K562 (cell line): ENCODE measurements around the gene SUCO. TPM values are rescaled to one million over a fixed set of nuclear protein-coding genes. Genes with fewer than 3 reads are reported as not detected.

ENCODE experiments used
- ATAC-seq: fragments of 200-7000 bp; cut with Tn5 transposase; 3 replicates; pipeline ENCODE4 v1.9.1; 2020; ENCODE audit warnings: moderate library complexity
- BruUV-seq: library from RNA; stranded (reverse); fragments of 400-500 nt; replicated peaks from 2 replicates; lab custom pipeline; 2021; lab: Mats Ljungman, UMichigan
- CTCF ChIA-PET: fragments of 300-600 bp; formaldehyde crosslinking; extraction: SDS; loops from one replicate; lab custom pipeline; 2021; ENCODE audit warnings: low intra/inter-chr PET ratio; lab: Yijun Ruan, JAX
- POLR2A ChIA-PET: fragments of 300-600, 350-650 bp; sonication (Branson Sonifier 250); formaldehyde crosslinking; extraction: SDS; loops from one replicate; lab custom pipeline; 2021; ENCODE audit warnings: antibody characterized with exemption, inconsistent platforms; lab: Yijun Ruan, JAX
- DNase-seq, 4 experiments: peaks; one replicate each; pipeline versions ENCODE4 v3.0.0 to v3.0.0-alpha.2; 2011 to 2018; ENCODE audit warnings: low spot score in 3 of 4, mixed read lengths in 3 of 4; ENCODE audit errors: extremely low read depth in 1 of 4
- FAIRE-seq: peaks from 2 replicates; lab custom pipeline; 2011; peaks lifted over from hg19 to GRCh38; lab: Jason Lieb, UNC
- H2AFZ ChIP-seq: 2 replicates; pipeline ENCODE4 v1.6.0; 2011; ENCODE audit warnings: low read depth, low read length, control low read depth, inconsistent platforms
- H3K27ac ChIP-seq: fragments of 200-600 bp; 3 replicates; pipeline ENCODE4 v1.8.0; 2011; ENCODE audit warnings: low read depth, mild to moderate bottlenecking, control low read depth, inconsistent platforms, low read length, moderate library complexity, mixed read lengths; ENCODE audit errors: extremely low read depth
- H3K27me3 ChIP-seq, 2 experiments: fragments of 300-600 bp in 1 of 2; 2 replicates in 1 of 2; 3 replicates in 1 of 2; pipeline versions ENCODE4 v1.6.0 to v1.8.0; 2011; ENCODE audit warnings: inconsistent platforms in 2 of 2, low read length in 2 of 2, mild to moderate bottlenecking in 1 of 2, mixed read lengths in 1 of 2, moderate library complexity in 1 of 2; ENCODE audit not compliant: control insufficient read depth in 2 of 2, insufficient read depth in 2 of 2
- H3K36me3 ChIP-seq: fragments of 300-600 bp; 3 replicates; pipeline ENCODE4 v1.8.0; 2011; ENCODE audit warnings: mild to moderate bottlenecking, low read length, inconsistent platforms; ENCODE audit not compliant: control insufficient read depth, insufficient read depth
- H3K4me1 ChIP-seq, 2 experiments: fragments of 200-600 bp in 1 of 2; replicated peaks in 1 of 2; 2 replicates in 1 of 2; 3 replicates in 1 of 2; pipeline versions ENCODE4 v1.5.1 to v1.8.0; 2011; ENCODE audit warnings: inconsistent platforms in 2 of 2, low read length in 2 of 2, mild to moderate bottlenecking in 1 of 2, mixed read lengths in 1 of 2, moderate library complexity in 1 of 2; ENCODE audit not compliant: control insufficient read depth in 2 of 2, insufficient read depth in 2 of 2
- H3K4me2 ChIP-seq: 2 replicates; pipeline ENCODE4 v1.6.1; 2011; ENCODE audit warnings: low read length, control low read depth, inconsistent platforms, mixed read lengths; ENCODE audit not compliant: insufficient read depth
- H3K4me3 ChIP-seq: fragments of 200-600 bp; sonication (generic), shearing (Covaris generic); 2 replicates; pipeline ENCODE4 v1.5.1; 2016; ENCODE audit warnings: control low read depth, inconsistent platforms
- H3K79me2 ChIP-seq: fragments of 200-600 bp; 3 replicates; pipeline ENCODE4 v1.8.0; 2011; ENCODE audit warnings: low read length, inconsistent platforms; ENCODE audit not compliant: control insufficient read depth, insufficient read depth
- H3K9ac ChIP-seq, 2 experiments: 2 replicates each; pipeline versions ENCODE4 v1.6.0 to v1.6.1; 2011; ENCODE audit warnings: low read depth in 2 of 2, low read length in 2 of 2, control low read depth in 1 of 2, inconsistent platforms in 1 of 2, mild to moderate bottlenecking in 1 of 2, mixed read lengths in 1 of 2; ENCODE audit not compliant: insufficient read depth in 1 of 2
- H3K9me1 ChIP-seq: one replicate; pipeline ENCODE4 v1.6.0; 2011; ENCODE audit warnings: inconsistent platforms, mild to moderate bottlenecking, low read length, moderate library complexity; ENCODE audit not compliant: control insufficient read depth, insufficient read depth
- H3K9me3 ChIP-seq: replicated peaks from 2 replicates; pipeline ENCODE4 v1.5.1; 2011; ENCODE audit warnings: low read depth, low read length, inconsistent platforms; ENCODE audit not compliant: control insufficient read depth, insufficient read depth
- H4K20me1 ChIP-seq: replicated peaks from 2 replicates; pipeline ENCODE4 v1.6.1; 2011; ENCODE audit warnings: low read length, inconsistent platforms, mixed read lengths; ENCODE audit not compliant: control insufficient read depth, insufficient read depth
- ETS2 ChIP-seq: IDR thresholded peaks from 2 replicates; pipeline ENCODE4 v1.6.1; 2016; ENCODE audit warnings: borderline replicate concordance, missing genetic modification characterization, mild to moderate bottlenecking, moderate library complexity, missing compliant biosample characterization; ENCODE audit not compliant: poor library complexity, severe bottlenecking
- HDAC2 ChIP-seq: fragments of 450-650 bp; IDR thresholded peaks from 2 replicates; pipeline ENCODE4 v1.6.1; 2016; ENCODE audit warnings: mild to moderate bottlenecking
- RBM25 ChIP-seq: fragments of 200-400 bp; formaldehyde crosslinking; IDR thresholded peaks from 2 replicates; pipeline ENCODE4 v1.6.1; 2018; ENCODE audit warnings: low read length, low read depth, moderate library complexity; ENCODE audit not compliant: severe bottlenecking
- ZBTB40 ChIP-seq, 2 experiments: fragments of 450-650 bp in 1 of 2; sonication (generic) in 1 of 2; formaldehyde crosslinking in 1 of 2; IDR thresholded peaks; 2 replicates each; pipeline versions ENCODE4 v1.7.1 to v1.9.0; 2016 to 2022; ENCODE audit warnings: inconsistent platforms in 1 of 2, mild to moderate bottlenecking in 1 of 2, missing genetic modification reagents in 1 of 2
- in situ Hi-C: fragments of 300-500 bp; cut with MboI; formaldehyde crosslinking; loops from 4 replicates; pipeline ENCODE4 v1.15.0; 2018; ENCODE audit warnings: inconsistent platforms, mixed read lengths
- intact Hi-C: fragments of 100-400 bp; cut with micrococcal nuclease; formaldehyde crosslinking; loops from 2 replicates; pipeline ENCODE4 v1.14.2; 2022
- polyA plus RNA-seq, 8 experiments: library from polyadenylated mRNA; depleted of rRNA in 4 of 8; stranded (reverse) in 5 of 8; unstranded in 3 of 8; fragments of >200 nt; fragmentation: Nextera tagmentation in 2 of 8; fragmentation: Illumina TruSeq in 1 of 8; extraction: Ambion mirVana in 2 of 8; extraction: Trizol in 1 of 8; gene quantifications; 2 replicates each; pipeline versions ENCODE4 v1.2.1 to v1.2.3, GENCODE V29; 2011 to 2014; ENCODE audit warnings: inconsistent platforms in 1 of 8, missing spikeins in 1 of 8
- total RNA-seq, 7 experiments: library from RNA; depleted of rRNA in 6 of 7; stranded (reverse); fragments of >200 nt in 6 of 7; fragmentation: Illumina TruSeq in 2 of 7; extraction: Trizol in 2 of 7; gene quantifications; 2 replicates each; pipeline versions ENCODE4 v1.2.1 to v1.2.3, GENCODE V29; 2011 to 2021; ENCODE audit warnings: low replicate concordance in 1 of 7

SUCO gene
- total and polyA plus RNA-seq, 9 of the 15 experiments (the other 6 are each of a cell fraction or from before 2014, with no cell fraction given) = 2.5 to 20.6 (median 14.3) TPM

- no peak for TF ChIP-seq ETS2 (tag)
These were observed 45.6 kb downstream of the SUCO start (continued) for GRCh38 chr1:172578586-172578985.

GRCh38 chr1:172581273-172581672 is 48.3 kb downstream of the SUCO start:
- no peak overlapping the region for H3K4me3 ChIP-seq
- no peak overlapping the region for H2AFZ ChIP-seq
- TF ChIP-seq HDAC2 (no peak), ZBTB40 (IDR thresholded peaks at IDR 0.05) (peak; percentile 53), ZBTB40 (CRISPR knock-in tag; IDR thresholded peaks at IDR 0.05) (no peak), RBM25 (no peak)
- H3K4me2 ChIP-seq = no peak overlapping the region
- DNase-seq = no peak
- no peaks in the 10 kb centered on the region for H3K9me1 ChIP-seq
- intact Hi-C loops (no loop called here), in situ Hi-C loops (no loop called here)
- CTCF ChIA-PET = no interaction called here
- H3K27ac ChIP-seq = no peak overlapping the region
- no peaks in the 10 kb centered on the region for H3K27me3 ChIP-seq
- H3K9me3 ChIP-seq = no peaks in the 10 kb centered on the region
- no peak for FAIRE-seq
- H3K36me3 ChIP-seq = peaks cover 23% of the 10 kb centered on the region; the same call in 1 of the 3 replicates
- no peak overlapping the region for H3K9ac ChIP-seq
- no peaks in the 10 kb centered on the region for H3K79me2 ChIP-seq
- POLR2A ChIA-PET = interaction anchor here (0.9 to 1.6 kb wide), 2 partner anchors 8 to 56 kb away, joined by 3 to 4 read pairs; no protein-coding TSS in a partner anchor
- H4K20me1 ChIP-seq = no peaks in the 10 kb centered on the region
- BruUV-seq = no TSS peak
- H3K4me1 ChIP-seq = peaks cover 0 to 11% of the 10 kb centered on the region in 2 experiments; a peak in 1 of 5 replicates
- peak; percentile 53 for ATAC-seq
